AG04450 (cell line): ENCODE results near the gene NMT1. TPM values are rescaled to one million over a fixed set of nuclear protein-coding genes. Genes with fewer than 3 reads are reported as not detected.

Experiments
- CTCF ChIA-PET: fragments of 300-600, 350-600 bp; formaldehyde crosslinking; extraction: SDS; loops from one replicate; lab custom pipeline; 2022; ENCODE audit warnings: antibody characterized with exemption, inconsistent platforms; lab: Charles Lee
- POLR2A ChIA-PET: fragments of 350-600 bp; formaldehyde crosslinking; extraction: SDS; loops from one replicate; lab custom pipeline; 2021; ENCODE audit warnings: antibody characterized with exemption, inconsistent platforms; lab: Yijun Ruan, JAX
- DNase-seq: peaks from one replicate; pipeline ENCODE4 v3.0.0-alpha.2; 2011; ENCODE audit warnings: low read depth, low spot score
- H3K27ac ChIP-seq: one replicate; pipeline ENCODE4 v1.5.1; 2012; ENCODE audit warnings: low read depth, low read length, control low read depth
- H3K27me3 ChIP-seq: one replicate; pipeline ENCODE4 v1.6.0; 2012; ENCODE audit warnings: low read length; ENCODE audit not compliant: control insufficient read depth, insufficient read depth
- H3K4me3 ChIP-seq: 2 replicates; pipeline ENCODE4 v1.5.1; 2011; ENCODE audit warnings: mild to moderate bottlenecking, low read depth, low read length, control low read depth
- H3K9me3 ChIP-seq: 2 replicates; pipeline ENCODE4 v1.5.1; 2012; ENCODE audit warnings: low read length; ENCODE audit not compliant: control insufficient read depth, insufficient read depth
- CTCF ChIP-seq: IDR thresholded peaks from 2 replicates; pipeline ENCODE4 v1.5.1; 2011; ENCODE audit warnings: low read depth, low read length, control low read depth, inconsistent platforms
- polyA plus RNA-seq: library from polyadenylated mRNA; depleted of rRNA; stranded (reverse); fragments of >200 nt; gene quantifications from 2 replicates; pipeline ENCODE4 v1.2.3, GENCODE V29; 2011

NMT1 gene
- polyA plus RNA-seq, 1 experiment: 63.6 TPM

GRCh38 chr17:45034599-45034998 is 26.5 kb upstream of the NMT1 start:
- Histone ChIP-seq H3K9me3 (no peaks in the 10 kb centered on the region), H3K27me3 (no peaks in the 10 kb centered on the region), H3K27ac (no peak overlapping the region), H3K4me3 (no peak overlapping the region)
- DNase-seq: no peak
- POLR2A ChIA-PET: no interaction called here
- CTCF ChIA-PET: interaction anchor here (5.2 kb wide), 1 partner anchor 13 kb away, joined by 33 read pairs; no protein-coding TSS in a partner anchor
- TF ChIP-seq CTCF: no peak

- POLR2A ChIA-PET: no interaction called here
- Histone ChIP-seq H3K27ac (no peak overlapping the region), H3K4me3 (no peak overlapping the region), H3K27me3 (no peaks in the 10 kb centered on the region), H3K9me3 (no peaks in the 10 kb centered on the region)
- TF ChIP-seq CTCF: no peak
- no peak for DNase-seq
- CTCF ChIA-PET: interaction anchor here (2.0 to 5.2 kb wide), 2 partner anchors 15 to 115 kb away, joined by 5 to 33 read pairs; no protein-coding TSS in a partner anchor
Measured at GRCh38 chr17:45035848-45036247, 25.3 kb upstream of the NMT1 start.

- ChIA-PET CTCF (interaction anchor here (1.2 to 5.2 kb wide), 3 partner anchors 15 to 116 kb away, joined by 4 to 33 read pairs (median 5); partner anchors contain the start of gene ACBD4), POLR2A (no interaction called here)
- no peak overlapping the region for H3K27ac ChIP-seq
- H3K9me3 ChIP-seq: no peaks in the 10 kb centered on the region
- DNase-seq: no peak
- TF ChIP-seq CTCF: no peak
- no peak overlapping the region for H3K4me3 ChIP-seq
- no peaks in the 10 kb centered on the region for H3K27me3 ChIP-seq
Measured at GRCh38 chr17:45036691-45037090, 24.4 kb upstream of the NMT1 start.

- Histone ChIP-seq H3K9me3 (no peaks in the 10 kb centered on the region), H3K27ac (no peak overlapping the region), H3K27me3 (no peaks in the 10 kb centered on the region), H3K4me3 (no peak overlapping the region)
- ChIA-PET CTCF (interaction anchor here (0.6 to 3.2 kb wide), 4 partner anchors 10 to 96 kb away, joined by 3 to 13 read pairs (median 6); partner anchors contain the start of gene ACBD4), POLR2A (interaction anchor here (0.6 kb wide), 1 partner anchor 45 kb away, joined by 3 read pairs; no protein-coding TSS in a partner anchor)
- no peak for TF ChIP-seq CTCF
- DNase-seq: no peak
Measured at GRCh38 chr17:45038728-45039634, 22.1 kb upstream of the NMT1 start.

GRCh38 chr17:45040459-45040858 is 20.7 kb upstream of the NMT1 start:
- POLR2A ChIA-PET: interaction anchor here (0.7 kb wide), 2 partner anchors 36 to 96 kb away, joined by 5 to 6 read pairs; no protein-coding TSS in a partner anchor
- H3K27me3 ChIP-seq: no peaks in the 10 kb centered on the region
- H3K4me3 ChIP-seq: no peak overlapping the region
- no peak overlapping the region for H3K27ac ChIP-seq
- no peak for DNase-seq
- H3K9me3 ChIP-seq: no peaks in the 10 kb centered on the region
- CTCF ChIA-PET: interaction anchor here (1.1 to 3.2 kb wide), 3 partner anchors 9 to 95 kb away, joined by 3 to 13 read pairs (median 9); partner anchors contain the start of gene ACBD4
- TF ChIP-seq CTCF: no peak
